Measurements from ENCODE around the gene ACKR1. TPM values are rescaled to one million over a fixed set of nuclear protein-coding genes. Genes with fewer than 3 reads are reported as not detected.

Gene ACKR1
- total RNA-seq, 1 donor from 2014 or later, result 10.9 TPM

GRCh38 chr1:159212596-159212995 is 7.9 kb downstream of the ACKR1 start:
- TF ChIP-seq CTCF (IDR thresholded peaks at IDR 0.05; ENCODE audit: borderline replicate concordance), result no peak
- H3K9me3 ChIP-seq (replicated peaks), result no peaks in the 10 kb centered on the region
- no peak overlapping the region for H3K27ac ChIP-seq (replicated peaks)
- H3K4me3 ChIP-seq, result no peak overlapping the region
- peaks cover 8% of the 10 kb centered on the region for H3K4me1 ChIP-seq
- intact Hi-C loops (cut with micrococcal nuclease), result loop anchor here (2.0 kb wide), 1 partner anchor 52 kb away; no protein-coding TSS in a partner anchor
- peaks cover 84% of the 10 kb centered on the region for H3K27me3 ChIP-seq (ENCODE audit: low read depth)
- no peak for DNase-seq
- H3K36me3 ChIP-seq, result no peaks in the 10 kb centered on the region

- Histone ChIP-seq H3K4me3 (no peak overlapping the region), H3K4me1 (peaks cover 8% of the 10 kb centered on the region), H3K9me3 (replicated peaks) (no peaks in the 10 kb centered on the region), H3K27ac (replicated peaks) (no peak overlapping the region), H3K27me3 (ENCODE audit: low read depth) (peaks cover 84% of the 10 kb centered on the region), H3K36me3 (no peaks in the 10 kb centered on the region)
- peak; percentile 93 for TF ChIP-seq CTCF (IDR thresholded peaks at IDR 0.05; ENCODE audit: borderline replicate concordance)
- intact Hi-C loops (cut with micrococcal nuclease), result no loop called here
- DNase-seq, result no peak
Measured at GRCh38 chr1:159214149-159214760, 9.6 kb downstream of the ACKR1 start.

GRCh38 chr1:159218649-159219636 is 14.3 kb downstream of the ACKR1 start:
- Histone ChIP-seq H3K4me1 (no peaks in the 10 kb centered on the region), H3K36me3 (no peaks in the 10 kb centered on the region), H3K27ac (replicated peaks) (no peak overlapping the region), H3K9me3 (replicated peaks) (no peaks in the 10 kb centered on the region), H3K27me3 (ENCODE audit: low read depth) (peaks cover 76% of the 10 kb centered on the region), H3K4me3 (no peak overlapping the region)
- DNase-seq, result no peak
- TF ChIP-seq CTCF (IDR thresholded peaks at IDR 0.05; ENCODE audit: borderline replicate concordance), result no peak
- intact Hi-C loops (cut with micrococcal nuclease), result no loop called here

- H3K36me3 ChIP-seq, result no peaks in the 10 kb centered on the region
- no peak overlapping the region for H3K27ac ChIP-seq (replicated peaks)
- H3K4me3 ChIP-seq, result no peak overlapping the region
- H3K4me1 ChIP-seq, result no peaks in the 10 kb centered on the region
- intact Hi-C loops (cut with micrococcal nuclease), result no loop called here
- no peak for DNase-seq
- H3K9me3 ChIP-seq (replicated peaks), result no peaks in the 10 kb centered on the region
- no peak for TF ChIP-seq CTCF (IDR thresholded peaks at IDR 0.05; ENCODE audit: borderline replicate concordance)
- H3K27me3 ChIP-seq (ENCODE audit: low read depth), result peaks cover 63% of the 10 kb centered on the region
Measured at GRCh38 chr1:159222075-159222865, 17.6 kb downstream of the ACKR1 start.

- intact Hi-C loops (cut with micrococcal nuclease), result no loop called here
- Histone ChIP-seq H3K4me3 (no peak overlapping the region), H3K9me3 (replicated peaks) (no peaks in the 10 kb centered on the region), H3K4me1 (no peaks in the 10 kb centered on the region), H3K27ac (replicated peaks) (no peak overlapping the region), H3K27me3 (ENCODE audit: low read depth) (peaks cover 57% of the 10 kb centered on the region), H3K36me3 (no peaks in the 10 kb centered on the region)
- DNase-seq, result no peak
- TF ChIP-seq CTCF (IDR thresholded peaks at IDR 0.05; ENCODE audit: borderline replicate concordance), result no peak
Measured at GRCh38 chr1:159223004-159223403, 18.3 kb downstream of the ACKR1 start.

Measured in left ventricle myocardium inferior (tissue), 1 donor.